Fibroblast of lung (primary cell): ENCODE data around the gene SLC22A12.

Experiments
- CTCF ChIP-seq, 2 donors: IDR thresholded peaks in 1 of 2; conservative IDR thresholded peaks in 1 of 2; 1 replicate in 1 of 2; 2 replicates in 1 of 2; pipeline ENCODE4 v1.5.1; 2011 to 2012; ENCODE audit warnings: low read length in 2 of 2, control low read depth in 1 of 2, inconsistent platforms in 1 of 2, low read depth in 1 of 2, mild to moderate bottlenecking in 1 of 2
- EZH2 ChIP-seq: IDR thresholded peaks from 2 replicates; pipeline ENCODE4 v1.5.1; 2012; ENCODE audit warnings: low read length, control low read depth, mild to moderate bottlenecking; ENCODE audit errors: missing control alignments

GRCh38 chr11:64619196-64619595, 28.2 kb downstream of the SLC22A12 start:
- no peak for TF ChIP-seq CTCF (conservative IDR thresholded peaks at IDR 0.05 in 1 of 2, IDR thresholded peaks at IDR 0.05 in 1 of 2; ENCODE audit: low read depth in 1 of 2, low read length in 2 of 2)
- no peak for TF ChIP-seq EZH2
